Nephron (organoid): ENCODE measurements around the gene ECI1.
"Not testable (repeated sequence)": the region's sequence is repeated elsewhere in the genome, so short reads cannot be mapped to it uniquely, and the experiment has no call there.

ENCODE experiments used
- H3K27ac Mint-ChIP-seq, 3 experiments: 2 replicates each; pipeline ENCODE4 v1.8.0; 2020; ENCODE audit warnings: mixed read lengths in 3 of 3, mild to moderate bottlenecking in 2 of 3, moderate library complexity in 1 of 3
- H3K27me3 Mint-ChIP-seq: 2 replicates; pipeline ENCODE4 v1.8.0; 2021; ENCODE audit warnings: low read depth, mild to moderate bottlenecking, moderate library complexity, mixed read lengths
- H3K36me3 Mint-ChIP-seq: 2 replicates; pipeline ENCODE4 v1.8.0; 2020; ENCODE audit warnings: low read depth, mixed read lengths
- H3K4me1 Mint-ChIP-seq: 2 replicates; pipeline ENCODE4 v1.8.0; 2020; ENCODE audit warnings: mixed read lengths
- H3K4me3 Mint-ChIP-seq, 3 experiments: 2 replicates each; pipeline ENCODE4 v1.8.0; 2020; ENCODE audit warnings: mild to moderate bottlenecking in 3 of 3, mixed read lengths in 3 of 3, moderate library complexity in 2 of 3
- H3K9me3 Mint-ChIP-seq: 2 replicates; pipeline ENCODE4 v1.8.0; 2020; ENCODE audit warnings: mixed read lengths
- CTCF ChIP-seq, 3 experiments: fragments of 200-600 bp; sonication (generic); IDR thresholded peaks; one replicate each; pipeline ENCODE4 v1.5.0; 2021; ENCODE audit warnings: antibody characterized with exemption in 3 of 3; ENCODE audit not compliant: unreplicated experiment in 3 of 3

The ECI1 gene

DNA sequence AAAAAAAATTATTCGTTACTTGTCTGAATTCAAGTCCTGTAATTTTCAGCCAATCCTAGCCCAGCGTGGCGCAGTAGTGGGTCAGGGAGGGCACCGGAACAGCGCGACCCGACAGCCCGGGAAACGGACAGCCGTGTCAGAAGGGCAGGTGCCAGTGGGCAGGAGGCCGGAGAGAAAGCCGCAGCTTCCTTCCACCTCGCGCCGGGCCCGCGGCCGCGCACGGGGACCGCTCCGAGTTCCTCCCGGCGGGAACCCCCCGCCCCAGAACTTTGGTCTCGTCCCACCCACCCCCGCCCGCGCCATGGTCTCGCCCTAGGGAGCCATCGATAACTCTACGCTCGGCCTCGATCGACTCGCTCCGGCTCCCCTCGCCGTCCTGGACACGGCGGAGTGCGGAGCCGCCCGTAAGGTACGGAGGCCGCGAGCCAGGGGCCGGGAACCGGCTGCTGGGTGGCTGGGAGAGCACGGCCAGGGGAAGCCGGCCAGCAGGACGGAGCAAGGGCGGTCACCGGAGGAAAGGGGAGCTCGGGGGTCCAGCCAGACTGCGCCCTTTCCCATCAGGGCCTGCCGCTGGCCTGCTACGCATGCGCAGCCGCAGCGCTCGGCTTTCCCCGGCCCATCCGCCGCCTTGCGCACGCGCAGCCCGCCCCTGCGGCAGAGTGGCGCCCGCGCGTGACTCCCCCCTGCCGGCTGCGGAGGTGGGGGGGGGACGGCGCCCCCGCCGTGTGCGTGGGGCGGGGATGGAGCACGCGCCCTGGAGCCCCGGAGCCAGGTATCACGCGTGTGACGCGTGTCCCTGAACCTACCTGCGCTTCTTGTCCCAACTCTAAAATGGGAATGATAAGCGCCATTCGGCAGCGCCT lies 46.1 kb downstream of the ECI1 start, which contains the start of gene MLST8:
Gene MLST8 (plus strand): TSS at position 351 of the 863 bp plus-strand sequence. CDS start 632 bp downstream, outside the sequence.
- Mint-ChIP-seq H3K27me3 (peaks cover 10% of the 10 kb centered on the region), H3K36me3 (peaks cover 10% of the 10 kb centered on the region), H3K27ac (peak within 1 kb of the TSS; percentile 69 to 91 (median 83)), H3K9me3 (no peaks in the 10 kb centered on the region), H3K4me3 (peak within 1 kb of the TSS; percentile 82 to 88 (median 86)), H3K4me1 (peaks cover 18% of the 10 kb centered on the region)
- peak in 2 of 3 experiments; percentile 27 to 46 for TF ChIP-seq CTCF (IDR thresholded peaks at IDR 0.05; ENCODE audit: unreplicated experiment in 3 of 3)

DNA sequence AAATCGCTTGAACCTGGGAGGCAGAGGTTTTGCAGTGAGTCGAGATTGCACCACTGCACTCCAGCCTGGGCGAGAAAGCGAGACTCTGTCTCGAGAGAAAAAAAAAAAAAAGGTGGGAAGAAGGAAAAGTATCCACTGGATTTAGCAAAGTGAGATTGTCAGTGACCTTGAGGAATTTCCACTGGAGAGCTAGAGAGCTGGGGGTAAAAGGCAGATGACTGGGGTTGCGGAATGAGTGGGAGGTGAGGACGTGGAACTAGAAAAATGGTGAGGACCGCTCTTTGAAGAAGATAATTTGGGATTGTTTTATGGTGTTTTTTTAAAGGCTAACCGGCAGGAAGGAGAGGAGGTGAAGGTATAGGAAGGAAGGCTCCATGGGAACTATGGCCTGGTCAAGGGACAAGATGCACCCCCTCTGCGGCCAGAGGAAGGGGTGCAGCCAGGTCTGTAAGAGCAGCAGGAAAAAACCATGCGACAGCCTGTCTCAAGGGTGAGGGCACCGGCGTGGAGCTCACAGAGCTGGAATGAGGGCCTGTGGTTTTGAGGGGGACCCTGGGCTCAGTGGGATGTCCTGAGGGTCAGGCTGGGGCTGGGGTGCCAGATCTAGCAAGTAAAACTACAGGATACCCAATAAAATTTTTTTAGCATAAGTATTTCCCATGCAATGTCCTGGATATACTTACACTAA lies 46.8 kb downstream of the ECI1 start:
- peak overlapping the region; percentile 81 to 86 (median 84) for H3K4me3 Mint-ChIP-seq
- peaks cover 16% of the 10 kb centered on the region for H3K27me3 Mint-ChIP-seq
- peaks cover 18% of the 10 kb centered on the region for H3K4me1 Mint-ChIP-seq
- H3K36me3 Mint-ChIP-seq: peaks cover 10% of the 10 kb centered on the region
- H3K9me3 Mint-ChIP-seq: no peaks in the 10 kb centered on the region
- no peak for TF ChIP-seq CTCF (IDR thresholded peaks at IDR 0.05; ENCODE audit: unreplicated experiment in 3 of 3)
- peak overlapping the region; percentile 69 to 91 (median 83) for H3K27ac Mint-ChIP-seq

DNA sequence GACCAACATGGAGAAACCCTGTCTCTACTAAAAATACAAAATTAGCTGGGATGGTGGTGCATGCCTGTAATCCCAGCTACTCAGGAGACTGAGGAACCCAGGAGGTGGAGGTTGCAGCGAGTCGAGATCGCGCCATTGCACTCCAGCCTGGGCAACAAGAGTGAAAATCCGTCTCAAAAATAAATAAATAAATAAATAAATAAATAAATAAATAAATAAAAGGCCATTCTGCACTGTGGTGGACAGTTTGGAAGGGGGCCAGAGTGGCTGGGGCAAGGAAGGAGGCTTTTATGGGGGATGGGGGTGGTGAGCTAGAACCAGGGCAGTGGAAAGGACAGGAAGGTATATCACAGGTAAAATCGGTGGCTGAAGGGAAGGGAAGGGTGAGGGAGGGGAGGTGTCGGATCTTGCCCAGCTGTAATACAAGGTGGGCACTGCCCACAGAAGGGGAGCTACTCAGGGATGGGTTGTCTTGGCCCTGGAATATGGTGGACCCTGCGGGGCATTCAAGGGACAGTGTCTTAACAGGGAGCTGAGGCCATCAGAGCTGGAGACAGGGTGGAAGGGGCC lies 48.2 kb downstream of the ECI1 start:
- H3K4me1 Mint-ChIP-seq: peaks cover 18% of the 10 kb centered on the region
- H3K4me3 Mint-ChIP-seq: peak overlapping the region; percentile 76 to 84 (median 81)
- not testable (repeated sequence) for H3K9me3 Mint-ChIP-seq
- H3K27ac Mint-ChIP-seq: peak overlapping the region in 2 of 3 experiments; percentile 29 to 48
- peaks cover 21% of the 10 kb centered on the region for H3K27me3 Mint-ChIP-seq
- peaks cover 10% of the 10 kb centered on the region for H3K36me3 Mint-ChIP-seq

- no peaks in the 10 kb centered on the region for H3K9me3 Mint-ChIP-seq
- H3K36me3 Mint-ChIP-seq: no peaks in the 10 kb centered on the region
- no peak for TF ChIP-seq CTCF (IDR thresholded peaks at IDR 0.05; ENCODE audit: unreplicated experiment in 3 of 3)
- H3K4me1 Mint-ChIP-seq: peaks cover 6% of the 10 kb centered on the region
- peak overlapping the region in 2 of 3 experiments; percentile 29 to 49 for H3K4me3 Mint-ChIP-seq
- peak overlapping the region in 1 of 3 experiments; percentile 16 for H3K27ac Mint-ChIP-seq
- peaks cover 31% of the 10 kb centered on the region for H3K27me3 Mint-ChIP-seq
Measured at GRCh38 chr16:2200313-2200712, 51.1 kb downstream of the ECI1 start.

- Mint-ChIP-seq H3K4me3 (peak overlapping the region in 1 of 3 experiments; percentile 30), H3K36me3 (no peaks in the 10 kb centered on the region), H3K27ac (no peak overlapping the region), H3K27me3 (peaks cover 33% of the 10 kb centered on the region), H3K4me1 (peaks cover 10% of the 10 kb centered on the region), H3K9me3 (no peaks in the 10 kb centered on the region)
- no peak for TF ChIP-seq CTCF (IDR thresholded peaks at IDR 0.05; ENCODE audit: unreplicated experiment in 3 of 3)
Measured at GRCh38 chr16:2199621-2200139, 51.7 kb downstream of the ECI1 start.

DNA sequence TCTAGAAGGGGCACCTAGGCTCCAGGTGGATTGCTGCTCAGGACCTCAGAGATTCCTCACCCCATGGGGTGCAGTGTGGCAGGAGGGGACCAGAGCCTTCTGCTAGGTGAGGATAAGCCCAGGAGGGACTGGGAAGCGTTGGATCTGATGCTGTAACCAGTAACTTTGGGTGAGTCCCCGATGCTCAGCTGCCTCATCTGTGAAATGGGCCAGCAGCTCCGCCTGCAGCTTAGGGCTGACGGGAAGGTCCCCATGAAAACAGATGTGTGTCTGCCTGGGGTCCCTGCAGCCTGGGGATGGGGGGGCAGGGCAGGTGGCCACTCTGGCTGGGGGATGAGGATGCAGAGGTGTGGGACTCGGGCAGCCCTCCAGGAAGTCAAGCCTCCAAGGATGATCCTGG lies 52.3 kb downstream of the ECI1 start:
- Mint-ChIP-seq H3K27ac (no peak overlapping the region), H3K27me3 (peaks cover 35% of the 10 kb centered on the region), H3K9me3 (no peaks in the 10 kb centered on the region), H3K4me3 (peak overlapping the region in 1 of 3 experiments; percentile 77), H3K4me1 (peaks cover 6% of the 10 kb centered on the region), H3K36me3 (no peaks in the 10 kb centered on the region)
- no peak for TF ChIP-seq CTCF (IDR thresholded peaks at IDR 0.05; ENCODE audit: unreplicated experiment in 3 of 3)
